Activated T-cell treated with anti-CD3 and anti-CD28 coated beads, Interleukin-2, amount 50 U/mL, for 1 hour (primary cell): Measurements from ENCODE around the gene KIF24.
"Not testable (repeated sequence)": the region's sequence is repeated elsewhere in the genome, so short reads cannot be mapped to it uniquely, and the experiment has no call there.

Source experiments
- DNase-seq: peaks from one replicate; pipeline ENCODE4 v3.0.0-alpha.2; 2020

Gene KIF24, protein sequence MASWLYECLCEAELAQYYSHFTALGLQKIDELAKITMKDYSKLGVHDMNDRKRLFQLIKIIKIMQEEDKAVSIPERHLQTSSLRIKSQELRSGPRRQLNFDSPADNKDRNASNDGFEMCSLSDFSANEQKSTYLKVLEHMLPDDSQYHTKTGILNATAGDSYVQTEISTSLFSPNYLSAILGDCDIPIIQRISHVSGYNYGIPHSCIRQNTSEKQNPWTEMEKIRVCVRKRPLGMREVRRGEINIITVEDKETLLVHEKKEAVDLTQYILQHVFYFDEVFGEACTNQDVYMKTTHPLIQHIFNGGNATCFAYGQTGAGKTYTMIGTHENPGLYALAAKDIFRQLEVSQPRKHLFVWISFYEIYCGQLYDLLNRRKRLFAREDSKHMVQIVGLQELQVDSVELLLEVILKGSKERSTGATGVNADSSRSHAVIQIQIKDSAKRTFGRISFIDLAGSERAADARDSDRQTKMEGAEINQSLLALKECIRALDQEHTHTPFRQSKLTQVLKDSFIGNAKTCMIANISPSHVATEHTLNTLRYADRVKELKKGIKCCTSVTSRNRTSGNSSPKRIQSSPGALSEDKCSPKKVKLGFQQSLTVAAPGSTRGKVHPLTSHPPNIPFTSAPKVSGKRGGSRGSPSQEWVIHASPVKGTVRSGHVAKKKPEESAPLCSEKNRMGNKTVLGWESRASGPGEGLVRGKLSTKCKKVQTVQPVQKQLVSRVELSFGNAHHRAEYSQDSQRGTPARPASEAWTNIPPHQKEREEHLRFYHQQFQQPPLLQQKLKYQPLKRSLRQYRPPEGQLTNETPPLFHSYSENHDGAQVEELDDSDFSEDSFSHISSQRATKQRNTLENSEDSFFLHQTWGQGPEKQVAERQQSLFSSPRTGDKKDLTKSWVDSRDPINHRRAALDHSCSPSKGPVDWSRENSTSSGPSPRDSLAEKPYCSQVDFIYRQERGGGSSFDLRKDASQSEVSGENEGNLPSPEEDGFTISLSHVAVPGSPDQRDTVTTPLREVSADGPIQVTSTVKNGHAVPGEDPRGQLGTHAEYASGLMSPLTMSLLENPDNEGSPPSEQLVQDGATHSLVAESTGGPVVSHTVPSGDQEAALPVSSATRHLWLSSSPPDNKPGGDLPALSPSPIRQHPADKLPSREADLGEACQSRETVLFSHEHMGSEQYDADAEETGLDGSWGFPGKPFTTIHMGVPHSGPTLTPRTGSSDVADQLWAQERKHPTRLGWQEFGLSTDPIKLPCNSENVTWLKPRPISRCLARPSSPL (N-terminal part only)

DNA sequence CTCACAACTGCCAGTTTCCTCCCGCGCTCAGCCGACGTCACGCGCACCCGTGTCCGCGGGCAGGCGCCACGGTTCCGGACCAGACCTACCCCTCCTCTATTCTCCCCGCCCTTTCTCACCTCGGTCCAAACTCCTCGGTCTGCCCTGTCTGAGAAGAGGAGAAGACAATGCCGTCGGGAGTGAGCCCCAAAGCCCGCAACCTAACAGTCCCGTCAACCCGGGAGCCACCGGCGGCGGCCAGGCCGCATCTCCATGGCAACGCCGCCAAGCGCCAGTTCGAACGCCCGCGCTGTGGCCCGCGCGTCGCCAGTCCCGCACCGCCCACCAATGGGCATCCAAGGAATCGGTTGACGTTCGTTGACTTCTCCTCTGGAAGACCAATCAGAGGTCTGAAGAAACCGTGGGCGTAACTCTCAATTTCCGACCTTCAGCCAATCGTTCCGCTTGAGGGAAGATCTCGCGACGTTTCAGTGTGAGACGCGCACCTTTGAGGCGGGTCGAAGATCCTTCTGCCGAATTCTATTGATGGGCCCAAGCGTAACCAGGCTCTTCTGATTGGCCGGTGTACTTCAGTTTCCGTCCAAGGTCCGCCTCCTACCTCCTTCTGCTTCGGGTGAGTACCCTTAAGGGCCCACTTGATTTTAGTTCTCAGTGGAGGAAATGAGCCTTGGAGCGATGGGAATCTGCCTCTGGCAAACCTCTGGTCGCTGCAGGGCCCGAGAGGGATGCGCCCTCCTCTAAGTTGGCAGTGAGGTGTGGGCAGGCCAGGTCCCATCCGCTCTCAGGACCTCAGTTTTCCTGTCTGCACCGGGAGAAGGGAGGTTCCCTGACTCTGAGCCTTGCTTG, at the start of gene KIF24, which contains the start of gene NUDT2:
Gene KIF24, minus strand, starts transcription at position 282 of the 846 bp plus-strand sequence. CDS start 17,922 bp downstream, outside the sequence.
Gene NUDT2, plus strand, starts transcription at position 583 of the 846 bp plus-strand sequence. CDS start 9,471 bp downstream, outside the sequence.
- DNase-seq: peak; percentile 90

DNA sequence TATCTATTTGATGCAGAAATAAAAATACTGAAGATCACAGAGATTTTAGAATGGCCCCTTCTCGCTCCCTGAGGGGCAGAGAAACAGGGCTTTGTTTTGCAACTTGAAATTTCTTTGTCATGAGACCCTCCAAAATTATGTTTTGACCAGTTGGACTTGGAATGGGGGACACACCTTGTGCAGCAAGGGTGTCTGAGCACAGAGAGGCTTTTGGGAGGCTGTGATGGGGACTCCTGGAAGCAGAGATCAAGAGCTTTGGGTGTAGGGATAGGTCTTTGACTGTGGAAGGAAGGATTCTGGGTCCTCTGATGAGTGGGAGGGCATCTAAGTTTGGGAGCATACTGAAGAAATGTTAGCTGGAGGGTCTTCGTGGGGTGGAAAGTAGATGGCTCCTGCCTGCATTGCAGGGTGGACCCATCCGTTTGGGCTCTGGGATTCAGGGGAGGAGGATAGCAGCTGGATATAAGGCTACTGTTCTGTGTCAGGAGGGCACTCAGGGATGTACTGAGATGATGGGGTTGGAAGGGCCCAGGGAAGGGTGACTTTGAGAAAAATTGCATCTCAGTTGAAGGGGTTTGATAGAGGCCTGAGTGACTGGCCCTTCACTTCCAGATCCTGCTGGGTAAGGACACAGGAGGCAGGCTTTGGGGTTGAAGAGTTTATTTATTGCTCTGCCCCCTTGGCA, 49.5 kb upstream of the KIF24 start:
- DNase-seq: no peak

DNA sequence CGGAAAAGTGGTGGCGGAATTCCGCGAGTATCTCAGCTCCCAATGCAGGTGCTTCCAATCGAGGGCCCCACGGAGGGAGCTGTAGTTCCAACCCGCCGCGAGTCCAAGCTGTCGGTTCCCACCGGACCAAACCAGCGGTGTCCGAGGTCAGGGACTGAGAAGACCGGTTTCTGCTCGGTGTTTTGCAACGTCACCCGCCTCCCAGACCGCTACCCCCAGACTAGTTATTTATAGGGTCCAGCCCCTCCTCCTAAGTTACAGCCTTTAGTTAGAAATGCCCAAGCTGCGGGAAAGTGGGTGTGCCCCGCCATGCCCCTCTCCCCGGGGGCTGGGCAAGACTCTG, 48.3 kb upstream of the KIF24 start:
- no peak for DNase-seq

GRCh38 chr9:34376596-34377403, 47.7 kb upstream of the KIF24 start, which contains the start of gene MYORG:
Gene MYORG (minus strand): TSS chr9:34376898. CDS start chr9:34372943, 3,955 bp downstream.
- peak; percentile 96 for DNase-seq

DNA sequence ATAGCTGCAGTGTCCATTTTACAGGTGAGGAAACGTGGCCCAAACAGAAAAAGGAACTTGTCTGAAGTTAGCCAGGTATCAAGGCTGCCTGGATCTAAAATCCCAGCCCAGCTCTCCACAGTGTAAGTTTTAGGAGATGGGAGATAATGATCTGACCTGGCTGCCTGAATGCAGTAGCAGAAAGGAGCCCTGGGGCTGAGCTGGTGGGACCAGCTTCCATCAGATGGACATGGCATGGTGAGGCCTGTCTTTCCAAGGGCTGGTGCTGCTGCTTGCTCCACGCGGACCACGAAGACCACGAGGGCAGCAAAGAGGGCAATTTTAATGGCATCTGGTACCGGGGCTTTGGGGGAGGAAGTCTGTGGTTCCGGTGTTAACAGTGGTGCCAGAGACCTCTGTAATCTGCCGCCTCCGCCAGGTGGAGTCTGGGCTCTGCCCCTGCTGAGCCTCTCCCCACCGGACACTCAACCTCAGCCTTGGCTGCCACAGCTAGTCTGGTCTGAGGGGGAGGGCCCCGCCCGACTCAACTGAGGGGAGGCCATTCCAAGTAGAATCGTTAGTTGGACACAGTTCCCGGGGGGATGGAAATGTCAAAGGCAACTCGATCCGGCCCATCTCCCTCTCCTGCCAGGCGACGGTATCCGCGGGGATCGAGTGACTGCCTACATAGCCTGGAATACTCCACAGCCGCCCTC, 47.0 kb upstream of the KIF24 start:
- peak; percentile 63 for DNase-seq

DNA sequence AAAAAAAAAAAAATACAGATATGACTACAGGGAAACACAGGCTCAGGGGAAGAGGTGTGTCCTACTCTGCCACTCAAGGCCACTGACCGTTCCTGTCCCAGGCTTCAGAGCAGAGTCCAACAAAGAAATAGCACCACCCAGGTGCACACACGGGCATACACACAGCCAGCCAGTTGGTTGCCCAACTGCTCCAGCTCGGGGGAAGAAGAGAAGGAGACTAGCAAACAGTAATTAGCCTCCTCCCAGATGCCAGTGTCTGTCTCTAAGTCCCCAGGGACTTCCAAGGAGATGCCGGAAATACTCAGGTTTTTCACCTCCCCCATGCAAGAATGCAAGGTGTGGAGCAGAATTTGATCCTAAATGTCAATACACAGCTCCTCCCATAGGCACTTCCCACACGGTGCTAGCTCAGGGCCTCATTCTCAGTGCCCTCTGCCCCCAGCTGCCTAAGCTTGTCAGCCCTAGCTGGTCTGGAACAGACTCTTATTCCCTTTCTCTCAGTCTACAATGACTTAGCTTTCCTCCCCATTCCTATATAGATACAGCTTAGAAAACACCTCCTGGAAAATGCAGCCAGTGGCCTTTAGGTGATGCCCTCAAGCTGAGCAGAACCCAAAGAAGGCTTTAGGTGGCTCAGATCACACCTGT, 46.0 kb upstream of the KIF24 start:
- no peak for DNase-seq

DNA sequence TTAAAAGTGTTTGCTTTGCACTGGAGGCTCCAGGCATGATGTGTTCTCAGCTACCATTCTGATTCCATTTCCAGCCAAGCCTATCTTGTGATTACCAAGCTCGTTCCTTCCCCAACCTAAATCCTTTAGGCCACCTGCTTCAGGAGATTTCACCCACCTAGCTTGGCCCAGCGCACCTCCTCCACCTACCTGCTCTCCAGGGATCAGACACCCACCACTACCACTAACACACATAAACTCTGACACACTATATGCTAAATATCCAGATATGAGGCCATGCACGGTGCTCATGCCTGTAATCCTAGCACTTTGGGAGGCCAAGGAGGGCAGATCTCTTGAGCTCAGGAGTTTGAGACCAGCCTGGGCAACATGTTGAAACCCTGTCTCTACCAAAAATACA, 45.3 kb upstream of the KIF24 start:
- DNase-seq: no peak

DNA sequence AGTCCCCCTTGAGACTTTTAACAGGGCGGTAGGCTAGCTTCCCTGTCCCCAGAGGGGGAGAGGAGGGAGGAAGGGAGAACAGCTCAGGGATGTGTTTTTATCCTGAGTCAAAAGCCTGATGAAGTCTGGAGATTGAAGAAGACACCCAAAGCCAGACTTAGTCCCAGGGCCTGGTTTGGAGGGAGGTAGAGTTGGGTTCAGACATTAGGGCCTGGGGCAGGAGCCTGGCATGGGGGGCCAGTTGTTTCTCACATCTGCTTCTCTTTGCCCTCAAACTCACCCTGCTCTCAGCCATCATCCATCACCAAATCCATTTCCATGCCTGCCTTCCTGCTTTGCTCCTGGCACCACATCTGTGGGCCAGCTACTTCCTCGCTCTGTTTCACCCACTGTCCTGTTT, 44.7 kb upstream of the KIF24 start:
- DNase-seq: no peak

DNA sequence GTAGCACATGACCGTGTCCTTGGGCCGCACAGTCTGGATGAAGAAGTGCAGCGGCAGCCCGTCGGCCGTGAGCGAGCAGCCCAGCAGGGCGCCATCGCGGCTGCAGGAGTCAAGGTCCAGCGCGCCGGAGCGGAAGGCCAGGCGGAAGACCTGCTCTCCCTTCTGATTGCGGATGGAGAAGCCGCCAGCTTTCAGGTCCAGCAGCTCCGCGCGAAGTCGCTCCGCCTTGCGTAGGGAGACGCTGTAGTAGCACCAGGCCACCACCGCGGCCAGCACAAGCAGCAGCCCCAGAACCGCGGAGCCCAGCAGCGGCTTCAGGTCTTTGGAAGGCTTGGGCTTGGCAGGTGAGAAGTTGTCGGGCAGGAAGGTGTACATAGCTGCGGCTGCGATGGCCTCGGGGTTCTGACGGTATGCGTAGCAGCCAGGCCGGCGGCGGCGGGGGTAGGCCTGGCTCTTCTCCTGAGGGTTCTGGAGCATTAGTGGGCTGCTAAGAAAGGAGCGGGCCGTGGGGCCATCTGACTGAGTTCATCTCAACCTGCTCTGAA, 43.5 kb upstream of the KIF24 start:
- DNase-seq: no peak

GRCh38 chr9:34371886-34372466, 42.9 kb upstream of the KIF24 start:
- no peak for DNase-seq

GRCh38 chr9:34370970-34371880, 42.2 kb upstream of the KIF24 start:
- DNase-seq: peak; percentile 53

DNA sequence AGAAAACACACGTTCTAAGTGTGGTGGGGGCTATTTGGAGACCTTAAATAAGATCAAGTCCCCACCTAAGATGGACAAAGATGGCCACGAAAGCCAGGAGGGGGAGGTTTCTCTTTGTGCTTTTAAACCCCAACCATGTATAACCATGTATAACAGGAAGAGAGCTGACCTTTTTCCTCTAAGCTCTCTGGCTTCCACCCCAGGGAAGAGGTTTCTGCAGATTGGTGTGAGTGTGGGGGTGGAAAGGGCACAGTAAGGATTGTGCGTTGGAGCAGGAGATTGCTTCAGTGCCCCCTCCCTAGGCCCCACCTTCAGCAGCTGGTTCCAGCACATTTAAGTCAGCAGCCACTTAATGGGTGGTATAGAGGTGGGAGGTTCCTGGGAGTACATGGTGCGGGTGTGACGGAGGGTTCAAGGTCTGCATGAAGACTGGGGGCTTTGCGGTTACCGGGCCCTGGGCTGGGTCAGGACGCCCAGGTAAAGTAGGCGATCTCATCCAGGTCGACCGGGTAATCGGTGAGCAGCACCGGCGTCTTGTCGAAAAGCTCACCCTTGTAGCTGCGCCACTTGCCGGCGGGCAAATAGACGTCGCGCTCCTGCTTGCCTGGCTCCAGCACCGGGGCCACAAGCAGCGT, 41.4 kb upstream of the KIF24 start:
- DNase-seq: no peak

DNA sequence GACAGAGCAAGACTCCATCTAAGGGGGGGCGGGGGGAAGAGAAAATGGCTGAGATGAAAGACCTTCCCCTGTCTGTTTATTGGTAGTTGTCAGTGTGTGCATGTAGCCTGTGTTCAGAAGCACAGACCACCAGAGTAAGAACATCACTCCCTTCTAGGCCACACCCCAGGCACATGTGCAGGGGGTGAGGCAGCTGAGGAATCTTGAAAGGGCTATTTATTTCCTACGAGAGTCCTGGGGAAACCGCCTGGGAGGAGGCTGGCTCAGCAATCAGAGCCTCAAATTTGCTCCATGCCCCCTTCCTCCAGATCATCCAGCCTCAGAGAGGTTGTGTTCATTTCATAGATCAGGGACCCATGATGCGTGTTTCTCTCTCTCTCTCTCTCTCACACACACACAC, 40.6 kb upstream of the KIF24 start:
- no peak for DNase-seq

DNA sequence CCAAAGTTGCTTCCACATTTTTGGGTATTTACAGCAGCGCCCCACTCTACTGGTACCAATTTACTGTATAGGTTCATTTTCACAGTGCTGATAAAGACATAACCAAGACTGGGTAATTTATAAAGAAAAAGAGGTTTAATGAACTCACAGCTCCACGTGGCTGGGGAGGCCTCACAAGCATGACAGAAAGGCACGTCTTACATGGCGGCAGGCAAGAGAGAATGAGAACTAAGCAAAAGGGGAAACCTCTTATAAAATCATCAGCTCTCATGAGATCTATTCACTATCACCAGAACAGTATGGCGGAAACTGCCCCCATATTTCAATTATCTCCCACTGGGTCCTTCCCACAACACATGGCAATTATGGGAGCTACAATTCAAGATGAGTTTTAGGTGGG, 39.7 kb upstream of the KIF24 start:
- not testable (repeated sequence) for DNase-seq

DNA sequence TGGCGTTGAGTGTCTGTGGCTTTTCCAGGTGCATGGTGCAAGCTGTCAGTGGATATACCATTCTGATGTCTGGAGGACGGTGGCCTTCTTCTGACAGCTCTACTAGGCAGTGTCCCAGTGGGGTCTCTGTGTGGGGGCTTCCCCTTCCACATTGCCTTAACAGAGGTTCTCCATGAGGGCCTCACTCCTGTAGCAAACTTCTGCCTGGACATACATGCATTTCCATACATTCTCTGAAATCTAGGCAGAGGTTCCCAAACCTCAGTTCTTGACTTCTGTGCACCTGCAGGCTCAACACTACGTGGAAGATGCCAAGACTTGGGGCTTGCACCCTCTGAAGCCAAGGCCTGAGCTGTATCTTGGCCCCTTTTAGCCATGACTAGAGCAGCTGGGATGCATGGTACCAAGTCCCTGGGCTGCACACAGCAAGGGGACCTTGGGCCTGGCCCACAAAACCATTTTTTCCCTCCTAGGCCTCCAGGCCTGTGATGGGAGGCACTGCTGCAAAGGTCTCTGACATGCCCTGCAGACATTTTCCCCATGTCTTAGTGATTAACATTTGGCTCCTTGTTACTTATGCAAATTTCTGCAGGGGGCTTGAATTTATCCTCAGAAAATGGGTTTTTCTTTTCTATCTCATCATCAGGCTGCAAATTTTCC, 38.8 kb upstream of the KIF24 start:
- not testable (repeated sequence) for DNase-seq

DNA sequence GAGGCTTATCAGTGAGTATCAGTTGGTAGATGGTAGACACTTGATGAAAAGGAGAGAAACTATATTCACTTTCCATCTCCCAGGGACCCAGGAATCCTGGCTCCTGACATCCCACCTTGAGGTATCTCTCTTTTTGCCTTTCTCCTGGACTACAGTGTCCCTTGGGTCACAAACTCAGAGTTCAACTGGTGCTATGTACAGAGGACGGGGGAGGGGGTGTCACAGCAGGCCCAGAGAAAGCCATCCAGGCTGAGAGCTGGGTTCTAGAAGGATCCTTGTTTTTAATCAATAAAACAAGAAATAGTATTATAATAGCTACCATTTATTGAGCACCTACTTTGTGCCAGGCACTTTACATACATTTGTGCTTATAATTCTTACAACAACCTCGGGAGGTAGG, 37.3 kb upstream of the KIF24 start:
- no peak for DNase-seq
